ENCODE results near the gene LEKR1. TPM values are rescaled to one million over a fixed set of nuclear protein-coding genes. Genes with fewer than 3 reads are reported as not detected.

The LEKR1 gene
- polyA plus RNA-seq, 4 donors: 1.9 to 4.6 (median 2.4) TPM

DNA sequence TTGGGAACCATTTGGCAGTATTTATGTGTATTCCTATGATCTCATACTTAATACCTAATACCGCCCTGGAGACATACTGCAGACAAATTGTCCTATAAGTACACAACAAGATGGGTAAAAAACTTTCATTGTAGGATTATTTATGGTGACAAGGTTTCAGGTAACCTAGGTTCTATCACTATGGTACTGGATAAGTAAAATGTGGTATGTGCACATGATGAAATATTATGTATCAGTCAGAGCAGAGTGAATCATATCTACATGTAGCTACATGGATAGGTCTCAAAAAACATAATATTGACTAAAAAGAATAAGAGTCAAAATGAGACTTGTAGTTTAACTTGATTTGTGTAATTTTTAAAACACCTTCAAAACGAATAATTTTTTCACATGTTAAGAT lies 147.8 kb downstream of the LEKR1 start:
- DNase-seq (ENCODE audit: low read depth in 4 of 4, low spot score in 2 of 4): no peak

DNA sequence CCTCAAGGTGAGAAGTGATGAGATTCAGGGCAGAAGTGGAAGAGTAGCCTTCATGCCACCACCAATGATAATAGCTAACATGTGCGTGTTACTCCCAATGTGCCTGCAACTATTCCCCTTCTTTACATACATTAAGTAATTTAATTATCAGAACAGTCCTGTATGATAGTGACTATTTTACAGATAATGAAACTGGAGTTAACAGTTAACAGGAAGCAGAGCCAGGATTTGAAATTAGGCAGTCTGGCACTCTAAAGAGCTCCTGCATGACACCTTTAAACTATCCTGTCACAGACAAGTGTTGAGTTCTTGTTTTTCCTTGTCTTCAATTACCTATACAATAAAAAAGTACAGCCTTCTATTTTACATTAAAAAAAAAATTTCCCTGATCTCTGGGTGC lies 148.8 kb downstream of the LEKR1 start:
- no peak for DNase-seq (ENCODE audit: low read depth in 4 of 4, low spot score in 2 of 4)

DNA sequence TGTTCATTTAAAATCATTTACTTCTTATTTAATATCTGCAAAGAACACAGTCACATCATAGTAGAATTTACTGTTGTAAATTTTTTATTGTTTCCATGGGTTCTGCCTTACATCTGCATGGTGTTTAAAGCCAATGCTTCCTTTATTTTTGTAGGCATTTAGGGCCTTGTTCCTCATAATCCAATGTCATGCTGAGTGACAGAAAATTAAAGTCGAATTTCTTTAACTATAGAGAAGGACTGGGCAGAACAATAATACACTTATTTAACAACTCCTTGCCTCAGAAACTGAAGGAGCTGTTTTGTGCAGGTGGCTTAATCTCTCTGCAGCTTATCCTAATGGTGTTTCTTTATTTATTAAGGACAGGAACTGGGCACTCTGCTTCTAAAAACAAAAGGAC lies 149.6 kb downstream of the LEKR1 start:
- no peak for DNase-seq (ENCODE audit: low read depth in 4 of 4, low spot score in 2 of 4)

DNA sequence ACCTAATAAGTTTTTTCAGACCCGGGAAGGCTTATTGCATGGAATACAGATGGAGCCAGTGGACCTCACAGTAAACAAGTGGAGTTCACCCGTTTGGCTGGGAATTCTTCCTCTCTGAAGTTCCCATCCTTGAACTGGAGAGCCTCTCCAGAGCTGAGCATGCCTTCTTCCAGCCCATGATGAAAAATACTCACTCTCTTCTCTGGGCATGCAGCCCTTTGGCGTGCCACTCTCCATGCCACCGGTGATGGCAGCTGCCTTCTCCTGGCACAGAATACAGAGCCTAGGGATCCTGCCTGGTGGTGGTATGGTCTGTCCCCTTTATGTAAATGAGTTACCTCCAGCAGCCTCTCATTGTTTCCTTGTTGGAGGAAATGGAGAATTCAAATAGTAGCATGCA lies 150.8 kb downstream of the LEKR1 start:
- DNase-seq (ENCODE audit: low read depth in 4 of 4, low spot score in 2 of 4): no peak

DNA sequence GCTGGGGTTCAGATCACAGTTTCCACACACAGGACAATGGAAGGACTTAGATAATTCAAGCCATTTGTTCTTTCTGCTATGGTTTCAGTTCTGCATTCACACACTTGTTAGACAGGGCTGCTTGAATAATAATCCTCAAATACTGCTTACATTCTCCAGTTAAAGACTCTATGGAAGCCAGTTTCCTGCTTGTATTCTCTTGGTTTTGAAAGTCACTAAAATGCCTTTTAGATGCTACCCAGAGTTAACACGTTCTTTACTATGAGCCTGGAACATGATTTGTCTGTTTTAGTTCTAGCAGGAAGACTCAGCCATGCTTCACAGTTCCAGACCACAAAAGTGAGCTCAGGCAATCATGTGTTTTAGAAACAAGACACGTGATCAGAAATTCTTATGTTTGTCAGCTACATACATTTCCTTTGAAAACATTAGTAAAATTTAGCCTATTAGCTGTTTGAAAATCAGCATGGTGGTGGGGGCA lies 152.4 kb downstream of the LEKR1 start:
- DNase-seq (ENCODE audit: low read depth in 4 of 4, low spot score in 2 of 4): peak in 2 of 4 donors; percentile 5 to 14

DNA sequence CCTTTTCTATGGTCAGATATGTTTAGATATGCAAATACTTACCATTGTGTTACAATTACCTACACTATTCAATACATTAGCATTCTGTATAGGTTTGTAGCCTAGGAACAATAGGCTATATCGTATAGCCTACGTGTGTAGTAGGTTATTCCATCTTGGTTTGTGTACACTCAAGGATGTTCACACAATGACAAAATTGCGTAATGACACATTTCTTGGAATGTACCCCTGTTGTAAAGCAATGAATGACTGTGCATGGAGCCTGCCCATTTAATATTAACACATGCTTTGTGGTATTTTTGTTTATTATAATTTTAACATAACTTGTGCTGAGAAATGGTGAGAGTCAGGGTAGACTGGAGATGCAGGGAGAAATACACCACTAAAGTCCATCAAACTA lies 154.9 kb downstream of the LEKR1 start:
- no peak for DNase-seq (ENCODE audit: low read depth in 4 of 4, low spot score in 2 of 4)

DNA sequence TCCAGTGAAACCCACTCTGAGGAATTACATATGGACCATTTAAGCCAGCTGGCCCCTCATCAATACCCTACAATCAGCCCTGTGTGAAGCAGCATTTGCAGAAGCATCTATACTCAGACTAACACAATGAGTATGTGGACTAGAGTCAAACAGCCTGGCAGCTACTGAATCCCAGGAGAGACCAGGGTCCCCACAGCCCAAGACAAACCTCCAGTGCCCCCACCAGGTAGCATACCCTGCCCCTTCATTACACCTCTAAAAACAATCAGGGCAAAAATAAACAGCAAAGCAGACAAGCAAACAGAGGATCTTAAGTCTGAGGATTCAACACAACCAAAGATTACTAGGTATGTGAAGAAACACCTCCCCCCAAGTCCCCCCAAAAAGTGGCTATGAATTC lies 157.4 kb downstream of the LEKR1 start:
- no peak for DNase-seq (ENCODE audit: low read depth in 4 of 4, low spot score in 2 of 4)

DNA sequence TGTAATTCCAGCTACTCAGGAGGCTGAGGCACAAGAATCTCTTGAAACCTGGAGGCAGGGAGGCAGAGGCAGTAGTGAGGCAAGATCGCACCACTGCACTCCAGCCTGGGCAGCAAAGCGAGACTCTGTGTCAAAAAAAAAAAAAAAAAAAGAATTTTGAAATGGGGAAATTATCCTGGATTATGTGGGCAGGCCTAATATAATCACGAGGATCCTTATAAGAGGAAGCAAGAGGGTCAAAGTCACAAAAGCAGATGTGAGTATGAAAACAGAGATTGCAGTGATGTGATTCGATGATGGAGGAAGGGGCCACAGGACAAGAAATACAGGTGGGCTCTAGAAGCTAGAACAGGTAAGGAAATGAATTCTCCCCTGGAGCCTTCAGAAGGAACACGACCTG lies 159.6 kb downstream of the LEKR1 start:
- no peak for DNase-seq (ENCODE audit: low read depth in 4 of 4, low spot score in 2 of 4)

DNA sequence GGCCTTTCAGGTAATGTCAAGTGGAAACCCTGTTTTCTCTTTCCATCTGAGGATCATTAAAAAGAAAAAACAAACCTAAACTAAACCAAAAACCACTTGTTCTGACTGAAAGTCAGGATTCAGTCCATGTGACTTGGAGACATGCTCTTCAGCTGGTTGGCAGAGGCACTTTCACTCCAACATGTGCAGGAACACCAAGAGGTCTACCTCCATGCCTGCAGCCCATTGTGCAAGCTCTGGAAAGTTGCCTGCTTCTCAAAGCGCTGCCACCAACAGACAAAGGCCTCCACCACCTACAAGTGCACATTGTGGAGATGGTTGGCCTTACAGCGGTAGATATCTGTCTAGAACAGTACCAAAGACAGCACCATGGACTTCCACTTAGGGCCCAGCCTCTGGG lies 161.8 kb downstream of the LEKR1 start:
- DNase-seq (ENCODE audit: low read depth in 4 of 4, low spot score in 2 of 4): no peak

DNA sequence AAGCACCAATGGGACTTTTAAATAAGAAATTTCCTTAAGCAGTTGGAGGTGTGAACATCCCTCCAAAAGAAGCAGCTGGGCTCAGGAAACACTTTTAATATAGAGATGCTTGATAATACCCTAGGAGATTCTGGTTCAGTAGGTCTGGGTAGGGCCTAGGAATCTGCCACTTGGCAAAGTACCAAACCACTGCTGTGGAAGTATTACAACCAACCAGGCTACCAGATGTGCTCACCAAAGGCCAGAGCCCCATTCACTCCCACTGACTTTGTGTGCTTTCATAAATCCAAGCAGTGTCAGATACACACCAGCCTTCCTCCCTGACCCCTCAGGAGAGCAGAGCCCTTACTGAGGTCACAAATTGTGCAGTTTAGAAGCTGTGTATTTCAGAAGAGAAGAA lies 171.2 kb downstream of the LEKR1 start:
- no peak for DNase-seq (ENCODE audit: low read depth in 4 of 4, low spot score in 2 of 4)

DNA sequence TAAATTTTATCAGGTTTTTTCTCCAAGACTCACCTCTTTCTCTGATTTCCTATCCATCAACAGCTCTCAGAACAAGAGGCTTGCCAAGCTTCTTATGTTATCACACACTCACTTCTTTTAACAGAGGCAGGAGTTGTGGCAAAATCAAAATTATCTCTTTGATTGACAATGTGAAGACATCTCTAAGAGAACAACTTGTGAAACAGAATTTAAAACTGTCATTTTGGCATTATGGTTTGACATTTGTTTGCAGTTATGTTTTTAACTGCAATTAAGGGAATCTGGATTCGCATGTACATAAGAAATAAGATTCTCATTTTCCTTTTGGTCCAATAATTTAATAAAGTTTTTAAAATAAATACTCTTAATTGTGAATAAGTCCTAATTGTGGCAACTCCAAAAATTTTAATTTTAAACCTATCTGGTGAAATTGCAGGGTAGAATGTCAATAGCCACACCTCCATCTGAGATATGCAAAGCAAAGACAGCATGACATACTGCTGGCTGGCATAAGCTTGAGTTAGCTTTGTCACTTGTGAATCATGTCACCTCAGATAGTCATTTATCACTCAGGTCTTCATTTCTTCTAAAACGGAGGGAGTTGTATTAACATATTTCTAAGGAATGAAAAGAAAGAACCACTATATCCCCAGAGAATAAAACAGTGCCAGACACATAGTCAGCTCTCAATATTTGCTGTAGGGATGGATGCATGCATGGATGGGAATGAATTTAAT lies 175.2 kb downstream of the LEKR1 start:
- DNase-seq (ENCODE audit: low read depth in 4 of 4, low spot score in 2 of 4): no peak

DNA sequence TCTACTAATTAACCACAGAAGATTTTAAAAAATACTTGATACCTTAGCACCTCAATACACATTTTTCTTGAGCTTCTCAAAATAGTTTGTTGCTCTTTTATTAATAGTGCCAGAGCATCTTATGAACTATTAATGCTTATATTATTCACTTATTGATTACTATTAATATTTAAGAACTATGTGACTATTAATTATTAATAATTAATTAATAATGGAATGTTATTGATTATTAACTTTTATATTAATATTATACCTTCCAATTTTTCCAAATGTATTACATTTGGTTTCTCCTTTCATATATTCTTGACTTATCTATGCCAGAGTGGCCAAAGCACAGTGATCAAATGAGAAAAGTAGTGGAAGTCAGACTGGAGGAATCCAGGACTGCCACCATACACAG lies 195.5 kb downstream of the LEKR1 start:
- DNase-seq (ENCODE audit: low read depth in 4 of 4, low spot score in 2 of 4): no peak

DNA sequence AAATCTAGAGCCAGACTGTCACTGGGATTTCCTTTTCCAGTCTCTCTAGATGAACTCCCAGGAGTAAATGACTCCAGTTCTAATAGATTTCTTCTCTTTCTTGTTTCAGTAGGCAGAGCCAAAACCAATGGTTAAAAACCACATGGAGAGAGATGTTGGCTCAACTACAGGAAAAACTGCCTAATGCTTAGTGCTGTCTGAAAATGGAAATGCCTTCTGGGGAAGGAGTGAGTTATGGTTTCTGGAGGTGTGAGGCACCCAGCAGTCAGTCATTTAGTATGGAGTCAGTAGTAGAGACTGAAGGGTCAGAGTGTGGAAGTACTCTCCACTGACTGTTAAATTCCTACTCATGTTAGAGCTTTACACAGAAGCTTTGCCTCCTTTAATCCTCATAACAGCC lies 197.1 kb downstream of the LEKR1 start:
- no peak for DNase-seq (ENCODE audit: low read depth in 4 of 4, low spot score in 2 of 4)

DNA sequence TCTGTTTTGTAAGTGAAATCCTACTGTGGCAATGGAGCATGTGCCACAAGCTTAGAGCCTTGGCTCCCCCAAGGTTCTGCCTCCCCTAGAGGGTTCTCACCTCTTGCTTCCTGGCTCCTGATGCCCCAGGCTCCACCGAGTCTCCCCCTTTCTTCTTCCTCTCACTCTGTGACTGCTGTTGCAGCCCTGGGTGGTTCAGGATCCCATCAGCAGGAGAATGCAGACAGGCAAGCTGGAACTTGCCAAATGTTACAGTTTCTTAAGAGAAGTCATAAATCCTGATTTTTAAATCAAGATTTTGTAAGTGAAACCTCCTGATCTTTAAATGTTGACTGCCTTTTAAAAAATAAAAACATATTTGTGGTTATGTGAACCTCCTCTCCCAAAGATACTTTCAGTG lies 199.9 kb downstream of the LEKR1 start:
- DNase-seq (ENCODE audit: low read depth in 4 of 4, low spot score in 2 of 4): no peak

DNA sequence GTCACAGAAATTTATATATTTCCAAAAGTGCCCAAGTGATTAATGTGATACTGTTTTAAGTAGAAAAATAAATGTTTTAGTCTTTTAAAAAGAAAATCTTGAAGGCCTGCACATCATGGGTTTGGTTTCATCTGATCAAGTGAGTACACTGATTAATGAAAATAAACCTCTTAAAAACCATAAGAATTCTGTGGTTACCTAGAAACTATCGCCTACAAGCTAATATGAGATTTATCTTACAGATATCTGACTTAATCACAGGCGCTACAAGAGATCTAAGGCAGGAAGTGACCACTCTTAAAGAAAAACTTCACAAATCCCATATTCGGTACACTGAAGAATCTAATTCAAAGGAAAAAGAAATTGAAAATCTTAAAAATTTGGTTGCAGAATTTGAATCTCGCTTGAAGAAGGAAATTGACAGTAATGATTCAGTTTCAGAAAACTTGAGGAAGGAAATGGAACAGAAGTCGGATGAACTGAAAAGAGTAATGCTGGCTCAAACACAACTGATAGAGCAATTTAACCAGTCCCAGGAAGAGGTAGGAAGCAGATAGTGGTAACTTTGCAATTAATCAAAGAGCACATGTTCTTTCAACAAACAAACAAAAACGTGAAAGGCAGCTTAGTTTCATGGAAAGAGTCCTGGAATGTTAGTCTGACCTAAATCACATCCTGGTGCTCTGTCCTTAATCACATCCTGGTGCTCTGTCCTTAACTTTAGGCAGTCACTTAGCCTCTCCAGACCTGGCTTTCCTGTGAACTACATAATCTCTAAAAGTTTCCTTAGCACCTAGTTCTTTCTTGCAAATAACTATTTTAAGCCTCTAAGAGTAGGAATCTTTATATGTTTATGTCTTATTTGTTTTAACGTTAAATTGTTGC lies 201.9 kb downstream of the LEKR1 start:
- no peak for DNase-seq (ENCODE audit: low read depth in 4 of 4, low spot score in 2 of 4)

DNA sequence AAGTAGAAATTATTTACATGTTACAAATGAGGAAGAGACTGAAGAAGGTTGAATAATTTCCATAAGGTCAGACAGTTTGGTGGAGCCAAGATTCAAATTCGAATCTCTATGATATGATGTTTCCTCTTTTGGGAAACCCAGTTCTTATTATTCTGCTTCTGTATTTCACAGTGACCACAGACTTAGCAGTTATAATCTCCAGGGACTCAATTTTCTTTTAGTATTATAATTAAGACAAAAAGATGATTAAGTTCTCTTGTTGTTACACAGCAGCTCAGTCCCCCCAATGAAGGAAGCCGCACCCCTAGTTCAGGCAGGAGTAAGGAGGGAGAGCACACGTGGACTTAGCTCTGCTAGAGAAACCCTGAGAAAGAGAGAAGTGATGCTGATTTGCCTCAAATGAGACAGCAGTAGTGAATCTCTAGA lies 203.2 kb downstream of the LEKR1 start:
- DNase-seq (ENCODE audit: low read depth in 4 of 4, low spot score in 2 of 4): no peak

DNA sequence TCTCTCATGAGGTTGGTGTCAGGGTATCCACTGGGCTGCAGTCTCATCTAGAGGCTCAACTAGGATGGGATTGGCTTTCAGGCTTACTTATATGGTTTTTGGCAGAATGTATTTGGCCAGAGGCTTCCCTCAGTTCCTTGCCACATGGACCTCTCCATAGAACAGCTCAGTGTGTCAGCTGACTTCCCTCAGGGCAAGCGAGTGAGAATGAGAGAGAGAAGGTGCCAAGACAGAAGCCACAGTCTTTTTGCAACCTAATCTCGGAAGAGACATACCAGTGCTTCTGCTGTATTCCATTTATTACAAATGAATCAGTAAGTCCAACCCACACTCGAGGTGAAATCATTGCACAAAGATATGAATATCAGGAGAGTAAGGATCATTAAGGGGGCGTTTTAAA lies 204.6 kb downstream of the LEKR1 start:
- no peak for DNase-seq (ENCODE audit: low read depth in 4 of 4, low spot score in 2 of 4)

DNA sequence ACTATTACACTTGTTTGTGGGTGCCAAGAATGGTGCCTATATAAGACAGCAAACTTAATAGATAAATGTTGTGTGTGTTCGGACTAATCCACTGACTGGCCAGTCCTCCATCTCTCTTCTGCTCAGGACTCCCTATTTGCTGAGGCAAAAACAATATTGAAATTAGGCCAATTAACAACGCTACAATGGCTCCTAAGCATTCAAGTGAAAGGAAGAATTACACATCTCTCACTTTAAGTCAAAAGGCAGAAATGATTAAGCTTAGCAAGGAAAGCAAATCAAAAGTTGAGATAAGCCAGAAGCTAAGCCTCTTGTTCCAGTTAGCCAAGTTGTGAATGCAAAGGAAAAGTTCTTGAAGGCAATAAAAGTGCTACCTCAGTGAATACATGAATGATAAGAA lies 206.8 kb downstream of the LEKR1 start:
- no peak for DNase-seq (ENCODE audit: low read depth in 4 of 4, low spot score in 2 of 4)

DNA sequence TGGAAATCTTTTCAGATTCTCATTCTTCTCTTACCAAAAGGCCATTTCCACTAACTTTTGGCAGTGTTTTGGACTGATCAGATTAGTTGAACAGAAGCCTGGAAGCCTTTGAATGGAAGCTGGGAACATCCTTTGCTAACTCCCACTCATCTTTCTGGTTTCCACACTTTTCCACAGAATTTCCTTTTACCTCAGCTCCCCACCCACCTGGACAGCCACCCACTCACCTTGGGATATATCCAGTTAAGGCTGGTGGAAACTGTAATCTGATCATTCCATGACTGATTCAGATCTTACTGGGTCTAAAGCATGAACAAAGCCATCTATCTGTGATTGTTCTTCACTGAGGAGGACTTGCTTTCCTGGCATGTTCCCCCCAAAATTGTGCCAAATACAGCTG lies 214.3 kb downstream of the LEKR1 start:
- DNase-seq (ENCODE audit: low read depth in 4 of 4, low spot score in 2 of 4): no peak

DNA sequence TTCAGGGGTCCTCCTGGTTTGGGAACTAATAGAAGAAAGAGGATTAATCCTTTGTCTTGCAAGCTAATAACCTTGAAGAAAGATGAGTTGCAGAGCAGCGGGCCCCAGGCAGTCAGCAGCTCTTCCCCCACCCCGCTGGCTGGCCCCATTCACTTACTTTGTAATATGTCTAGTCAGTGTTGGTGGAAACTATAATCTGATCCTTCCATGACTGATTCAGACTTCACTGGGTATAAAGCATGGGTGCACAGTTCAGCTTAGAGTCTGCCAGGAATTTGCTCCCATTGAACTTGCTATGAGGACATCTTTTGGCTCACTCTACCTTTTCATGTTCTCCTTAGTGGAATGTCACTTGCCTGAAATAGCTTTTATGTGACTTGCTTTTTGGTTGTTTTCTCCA lies 216.1 kb downstream of the LEKR1 start:
- no peak for DNase-seq (ENCODE audit: low read depth in 4 of 4, low spot score in 2 of 4)

DNA sequence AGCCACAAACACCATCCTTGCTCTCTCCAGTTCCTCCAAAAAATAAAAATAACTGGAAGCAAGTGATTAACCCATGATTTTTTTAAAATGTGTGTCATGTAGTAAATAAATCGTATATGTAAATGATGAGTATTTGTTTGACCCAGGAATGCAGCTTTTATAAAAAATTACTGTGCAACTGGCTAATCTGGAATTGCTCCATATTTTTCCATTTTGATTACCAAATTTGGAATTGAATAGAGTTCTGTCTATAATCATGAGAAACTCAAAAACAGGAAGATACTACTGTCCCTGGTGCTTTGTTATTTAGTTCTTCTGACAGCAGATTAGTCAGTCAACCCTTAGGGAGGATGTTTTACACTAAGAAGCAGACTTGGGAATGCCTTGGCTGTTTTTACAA lies 217.6 kb downstream of the LEKR1 start:
- no peak for DNase-seq (ENCODE audit: low read depth in 4 of 4, low spot score in 2 of 4)
